NCI-H2227 treated with DMSO at 0.1 percent for 48 hours (cell line): Measurements from ENCODE around the gene AMT.
"Not testable (repeated sequence)": the region's sequence is repeated elsewhere in the genome, so short reads cannot be mapped to it uniquely, and the experiment has no call there.

Source experiments
- DNase-seq: peaks from one replicate; lab custom pipeline; 2025; lab: John Stamatoyannopoulos, UW

The AMT gene

DNA sequence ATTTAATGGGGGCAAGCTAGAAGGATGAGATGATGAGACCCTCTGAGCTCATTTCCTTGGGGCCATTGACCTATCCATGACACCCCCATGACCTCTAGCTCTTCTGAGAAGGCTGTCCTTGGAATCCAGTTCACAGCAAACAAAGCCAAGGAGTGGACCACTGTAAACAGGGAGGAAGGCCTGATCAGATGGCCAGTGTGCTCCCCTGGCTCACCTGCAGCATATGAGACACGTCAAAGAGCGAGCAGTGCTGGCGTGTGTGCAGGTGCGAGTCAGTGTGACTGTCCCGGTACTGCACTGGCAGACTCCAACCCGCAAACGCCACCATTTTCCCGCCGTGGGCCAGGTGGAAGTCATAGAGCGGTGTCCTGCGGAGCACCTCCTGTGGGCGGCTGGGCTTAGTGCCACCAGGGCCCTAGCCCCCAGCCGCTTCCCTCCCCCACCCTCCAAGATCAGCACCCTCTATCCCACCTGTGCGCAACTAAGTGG is 339 bp downstream of the AMT start:
- DNase-seq, result no peak

DNA sequence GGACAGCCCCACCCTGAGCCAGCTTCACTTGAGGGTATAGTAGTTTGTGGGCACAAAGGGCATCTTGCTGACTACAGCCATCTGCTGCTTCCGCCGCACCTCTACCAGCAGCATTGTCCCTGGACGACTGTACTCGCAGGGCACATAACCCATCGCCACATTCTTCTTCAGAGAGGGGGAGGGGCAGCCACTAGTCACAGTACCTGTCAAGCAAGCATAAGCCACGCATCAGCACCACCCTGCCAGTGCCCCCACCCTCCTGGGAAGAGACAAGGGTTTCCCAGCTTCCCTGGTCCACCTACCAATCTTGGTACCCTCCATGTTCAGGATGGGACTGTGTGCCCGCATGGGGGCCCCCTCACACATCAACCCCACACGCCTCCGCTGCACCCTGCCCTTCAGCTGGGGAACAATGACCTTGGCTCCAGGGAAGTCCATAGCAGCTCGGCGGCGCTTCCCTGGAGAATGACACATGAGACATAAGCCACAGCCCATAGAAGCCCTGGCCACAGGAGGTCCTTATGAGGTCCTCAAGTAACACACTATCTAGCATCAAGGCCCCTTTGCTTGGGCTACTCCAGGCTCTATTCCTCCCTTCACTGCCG is 4.7 kb downstream of the AMT start:
- DNase-seq, result no peak

DNA sequence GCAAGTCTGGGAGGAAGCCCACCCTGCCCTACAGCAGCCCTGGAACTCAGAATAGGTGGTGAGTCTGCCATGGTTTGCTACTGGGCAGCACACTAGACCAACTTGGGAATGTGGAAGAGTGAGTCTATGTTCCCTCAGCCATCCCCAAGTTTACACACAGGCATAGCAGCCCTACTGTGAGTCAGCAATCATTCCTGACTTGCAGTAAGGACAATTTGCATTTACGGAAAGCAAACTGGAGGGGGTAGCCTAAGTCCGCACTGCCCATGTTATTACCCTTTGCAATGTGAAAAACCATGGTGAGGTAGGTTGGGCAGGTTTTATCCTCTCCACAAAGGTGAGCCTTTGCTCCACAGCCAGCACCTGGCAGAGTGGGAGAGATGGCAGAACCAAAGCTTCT is 5.4 kb downstream of the AMT start:
- DNase-seq, result no peak

DNA sequence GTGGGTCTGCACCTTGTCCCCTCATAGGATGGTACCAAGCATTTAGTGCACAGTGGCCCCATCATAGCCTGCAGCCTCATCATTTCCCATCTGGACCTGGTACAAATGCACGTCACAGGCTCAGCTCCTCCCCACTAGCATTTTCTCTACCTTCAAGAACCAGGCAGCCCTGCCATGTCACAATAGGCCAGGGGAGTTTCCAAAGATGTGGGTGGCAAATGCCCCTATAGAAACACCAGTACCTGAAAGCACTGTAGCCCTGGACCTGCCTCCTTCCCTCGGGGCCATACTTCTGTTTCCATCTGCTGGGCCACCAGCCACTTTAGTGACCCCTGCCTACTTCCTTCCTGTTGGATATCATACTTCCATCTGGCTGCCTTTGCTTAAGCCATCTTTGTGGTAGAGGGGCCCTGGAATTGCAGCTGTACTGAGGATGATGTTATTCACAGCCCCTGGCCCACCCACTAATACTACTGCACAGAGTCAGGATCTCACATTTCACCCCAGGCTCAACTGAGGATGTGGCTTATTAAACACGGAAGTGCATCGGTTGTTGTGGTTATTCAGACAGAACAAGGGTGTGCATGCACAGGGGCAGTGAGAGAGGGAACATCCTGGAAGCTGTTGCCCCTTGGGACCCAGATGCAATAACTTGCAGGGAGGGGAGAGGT is 6.2 kb downstream of the AMT start:
- no peak for DNase-seq

DNA sequence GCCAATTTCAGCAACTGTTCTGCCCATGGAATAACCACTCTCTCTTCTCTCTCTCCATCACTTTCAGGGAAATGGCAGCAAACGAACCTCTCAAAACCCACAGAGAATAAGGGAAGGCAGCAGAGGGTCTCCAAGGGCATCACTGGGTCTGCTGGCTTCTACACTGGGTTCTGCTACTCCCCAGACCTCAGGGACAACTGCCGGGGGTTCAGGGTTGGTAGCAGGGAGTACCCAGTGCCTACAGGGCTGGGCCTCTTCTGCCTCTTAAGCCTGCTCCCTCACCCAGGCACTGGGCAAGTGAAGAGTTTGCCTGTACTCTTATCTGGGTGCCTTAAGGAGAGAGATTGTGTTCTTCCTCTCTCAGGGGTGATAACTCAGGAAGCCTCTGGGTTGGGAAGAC is 7.5 kb downstream of the AMT start:
- no peak for DNase-seq

DNA sequence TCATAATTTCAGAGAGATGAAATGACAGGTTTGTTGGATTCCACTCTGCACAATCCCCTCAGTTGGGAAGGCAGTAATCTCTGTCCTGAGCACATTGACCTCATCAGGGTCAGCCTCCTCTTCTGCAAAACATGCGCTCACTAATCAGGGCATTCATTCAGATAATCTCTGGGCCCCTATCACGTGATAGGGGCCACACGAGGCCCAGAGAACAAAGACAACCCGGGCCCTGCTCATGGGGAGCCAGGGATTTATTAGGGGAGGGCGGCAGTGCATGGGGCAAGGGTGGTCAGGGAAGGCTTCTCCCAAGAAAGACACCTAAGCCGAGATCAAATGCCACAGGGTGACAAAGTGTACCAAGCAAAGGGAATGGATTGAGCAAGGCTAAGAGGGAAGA is 8.9 kb downstream of the AMT start:
- no peak for DNase-seq

DNA sequence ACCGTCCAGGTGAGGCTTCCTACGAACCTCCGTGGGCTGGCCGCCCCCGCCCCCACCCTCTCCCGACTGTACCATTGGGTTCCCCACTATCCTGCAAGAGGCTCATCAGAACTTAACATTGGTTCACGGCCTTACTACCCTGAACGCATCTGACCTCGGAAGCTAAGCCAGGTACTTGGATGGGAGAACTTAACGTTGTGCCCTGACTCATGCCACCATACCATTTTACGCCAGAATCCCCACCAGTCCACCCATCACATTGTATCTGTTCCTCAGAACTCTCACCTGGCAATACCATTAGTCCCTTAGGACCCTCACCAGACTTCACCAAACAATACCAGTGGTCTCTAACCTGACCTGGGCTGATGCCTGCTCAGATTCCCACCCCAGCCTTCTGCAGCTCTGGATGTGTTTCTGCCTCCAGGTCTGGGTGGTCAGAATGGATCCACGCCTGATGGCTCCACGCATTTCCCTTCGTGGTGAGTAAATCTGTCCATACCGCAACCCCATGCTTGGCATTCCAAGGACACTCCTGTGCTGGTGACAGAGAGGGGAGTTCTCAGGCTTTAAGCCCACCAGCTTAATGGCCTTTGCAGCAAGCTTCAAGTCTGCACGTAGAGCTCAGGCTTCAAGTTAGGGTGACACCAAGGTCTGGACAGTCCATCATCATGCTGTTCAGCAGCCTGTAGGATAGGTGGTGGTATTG is 9.5 kb downstream of the AMT start:
- no peak for DNase-seq

DNA sequence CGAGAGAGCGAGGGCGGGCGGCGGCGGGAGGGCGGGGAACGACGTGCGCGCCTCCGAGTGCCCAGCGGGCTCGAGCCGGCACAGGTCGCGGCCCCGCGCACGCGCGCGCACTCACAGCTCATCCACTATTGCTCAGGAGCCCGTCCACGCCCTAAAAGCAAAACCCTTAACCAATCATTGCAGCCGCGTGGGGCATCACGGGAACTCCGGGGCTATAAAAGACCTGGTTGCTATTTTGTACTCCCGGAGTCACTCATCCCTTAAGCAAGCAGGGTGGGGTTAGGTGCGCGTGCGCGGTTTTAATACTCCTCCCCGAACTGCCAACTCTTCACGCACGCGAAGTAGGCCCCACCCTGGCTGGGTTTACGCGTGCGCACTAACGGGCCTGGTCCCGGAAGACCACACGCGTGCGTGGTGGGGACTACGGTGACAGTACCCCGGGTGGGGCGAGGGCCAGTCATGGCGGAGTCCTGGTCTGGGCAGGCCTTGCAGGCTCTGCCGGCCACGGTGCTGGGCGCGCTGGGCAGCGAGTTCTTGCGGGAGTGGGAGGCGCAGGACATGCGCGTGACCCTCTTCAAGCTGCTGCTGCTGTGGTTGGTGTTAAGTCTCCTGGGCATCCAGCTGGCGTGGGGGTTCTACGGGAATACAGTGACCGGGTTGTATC is 10.2 kb downstream of the AMT start, which contains the start of the genes RHOA and TCTA:
TSS of gene RHOA (minus strand) at position 9 of the 664 bp plus-strand sequence. CDS start 36,387 bp downstream, outside the sequence.
TSS of gene TCTA (plus strand) at position 456 of the 664 bp plus-strand sequence. CDS start at position 460, 4 bp downstream.
- peak; percentile 94 for DNase-seq

DNA sequence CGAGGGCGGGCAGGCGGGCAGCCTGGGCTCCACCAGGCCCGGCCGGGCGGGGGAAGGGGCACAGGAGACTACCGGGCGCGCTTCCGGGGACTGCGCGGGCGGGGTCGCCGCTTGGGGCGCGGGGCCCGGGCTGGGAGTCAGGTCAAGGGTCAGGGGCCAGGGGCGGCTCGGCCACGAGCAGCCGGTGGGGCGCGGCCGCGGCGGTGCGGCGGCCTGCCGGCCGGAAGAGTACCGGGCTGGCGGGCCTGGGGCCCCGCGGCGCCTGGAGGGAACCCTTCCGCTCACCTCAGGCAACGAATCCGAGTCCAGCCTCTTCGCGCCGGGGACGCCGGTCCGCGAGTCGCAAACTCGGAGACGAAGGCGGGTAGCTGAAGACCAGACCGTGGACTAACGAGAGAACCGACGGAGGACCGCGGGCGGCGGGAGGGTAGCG is 10.7 kb downstream of the AMT start:
- no peak for DNase-seq

DNA sequence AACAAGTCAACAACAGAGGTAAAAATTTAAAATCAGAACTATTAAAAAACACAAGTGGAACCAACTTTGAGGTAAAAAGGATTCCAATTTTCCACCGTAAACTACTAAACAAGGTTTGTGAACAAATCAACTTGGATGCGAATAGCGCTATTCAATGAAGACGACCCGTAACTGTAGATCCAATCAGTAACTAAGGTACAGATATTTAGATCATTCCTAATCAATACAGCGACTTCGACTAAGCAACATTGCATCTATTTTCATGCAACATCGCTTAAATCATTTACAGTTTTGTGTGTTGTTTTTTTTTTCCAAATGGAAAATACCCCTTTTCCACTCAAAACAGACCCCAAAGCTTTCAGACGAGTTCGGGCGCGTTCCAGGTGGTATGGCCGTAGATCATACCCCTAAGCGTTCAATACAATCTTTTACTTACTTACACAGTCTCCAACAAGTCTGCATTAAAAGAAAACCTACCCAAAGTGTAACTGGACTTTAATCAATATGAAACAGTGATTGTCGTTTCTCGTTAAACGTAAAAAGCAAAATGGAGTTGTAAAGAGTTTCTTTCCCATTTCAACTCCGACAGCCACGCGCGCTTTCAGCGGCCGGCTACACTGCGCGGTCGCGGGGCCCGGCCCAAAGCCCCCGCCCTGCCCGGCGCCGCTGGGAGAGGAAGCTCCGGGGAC is 11.3 kb downstream of the AMT start:
- no peak for DNase-seq

DNA sequence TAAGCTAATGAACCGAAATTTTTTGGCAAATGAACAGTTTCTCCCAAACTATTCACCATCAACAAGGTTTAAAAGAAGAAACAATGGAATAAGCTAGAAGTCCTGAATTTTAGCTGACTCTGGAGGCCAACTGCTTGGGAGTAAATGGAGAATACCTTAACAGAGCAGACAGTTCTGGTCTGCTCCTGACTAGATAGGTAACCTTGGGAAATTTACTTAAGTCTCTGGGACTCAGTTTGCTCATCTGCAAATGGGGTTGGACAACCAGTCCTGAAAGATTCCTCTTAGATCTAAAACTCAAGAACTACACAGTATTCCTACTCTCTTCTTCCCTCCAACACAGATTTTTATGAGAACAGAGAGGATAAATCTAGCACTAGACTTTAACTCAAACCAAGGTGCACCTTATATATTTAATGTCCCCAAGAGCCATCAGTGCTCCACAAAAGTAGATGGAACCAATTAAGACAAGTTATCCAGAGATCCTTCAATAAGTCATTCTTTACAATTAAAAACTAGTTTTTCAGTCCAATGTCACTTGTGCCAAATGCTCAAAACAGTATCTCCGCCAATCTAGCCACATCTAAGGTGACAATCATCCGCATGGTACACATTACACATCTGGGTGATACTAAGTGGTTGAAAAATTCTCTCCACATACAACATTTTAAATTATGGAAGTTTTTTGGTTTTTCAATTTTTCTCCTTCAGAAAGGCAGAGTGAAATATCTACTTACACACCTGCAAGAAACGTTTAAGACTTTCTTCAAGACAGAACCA is 12.0 kb downstream of the AMT start:
- DNase-seq, result no peak

DNA sequence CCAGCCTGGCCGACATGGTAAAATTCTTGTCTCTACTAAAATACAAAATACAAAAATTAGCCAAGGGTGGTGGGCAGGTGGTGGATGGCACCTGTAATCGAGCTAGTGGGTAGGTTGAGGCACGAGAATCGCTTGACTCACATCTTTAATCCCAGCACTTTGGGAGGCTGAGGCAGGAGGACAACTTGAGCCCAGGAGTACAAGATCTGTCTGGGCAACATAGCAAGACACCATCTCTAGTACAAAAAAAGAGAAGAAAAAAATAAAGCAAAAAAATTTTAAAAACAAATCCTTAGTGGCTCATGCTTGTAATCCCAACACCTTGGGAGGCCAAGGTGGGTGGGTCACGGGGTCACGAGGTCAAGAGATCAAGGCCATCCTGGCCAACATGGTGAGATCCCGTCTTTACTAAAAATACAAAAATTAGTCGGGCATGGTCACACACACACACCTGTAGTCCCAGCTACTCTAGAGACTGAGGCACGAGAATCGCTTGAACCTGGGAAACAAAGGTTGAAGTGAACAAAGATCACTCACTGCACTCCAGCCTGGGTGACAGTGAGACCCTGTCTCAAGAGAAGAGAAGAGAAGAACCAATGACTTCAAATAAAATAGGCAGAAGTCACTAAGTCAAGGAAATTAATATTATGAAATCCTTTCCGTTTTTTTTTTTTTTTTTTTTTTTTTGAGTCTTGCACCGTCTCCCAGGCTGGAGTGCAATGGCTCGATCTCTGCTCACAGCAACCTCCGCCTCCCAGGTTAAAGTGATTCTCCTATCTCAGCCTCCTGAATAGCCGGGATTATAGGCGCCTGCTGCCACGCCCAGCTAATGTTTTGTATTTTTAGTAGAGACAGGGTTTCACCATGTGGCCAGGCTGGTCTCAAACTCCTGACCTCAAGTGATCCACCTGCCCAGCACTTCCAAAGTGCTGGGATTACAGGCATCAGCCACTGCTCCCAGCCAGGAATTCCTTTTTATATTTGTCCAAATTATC is 15.4 kb downstream of the AMT start:
- no peak for DNase-seq

DNA sequence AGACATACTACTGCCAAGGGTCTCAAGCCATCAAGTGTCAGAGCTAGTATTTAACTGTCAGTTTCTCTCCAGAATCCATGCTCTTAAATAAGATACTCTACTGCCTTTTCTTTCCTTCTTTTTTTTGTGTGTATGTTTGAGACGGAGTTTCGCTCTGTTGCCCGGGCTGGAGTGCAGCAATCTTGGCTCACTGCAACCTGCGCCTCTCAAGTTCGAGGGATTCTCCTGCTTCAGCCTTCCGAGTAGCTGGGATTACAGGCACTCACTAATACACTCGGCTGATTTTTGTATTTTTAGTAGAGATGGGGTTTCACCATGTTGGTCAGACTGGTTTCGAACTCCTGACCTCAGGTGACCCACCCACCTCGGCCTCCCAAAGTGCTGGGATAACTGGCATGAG is 16.7 kb downstream of the AMT start:
- not testable (repeated sequence) for DNase-seq

DNA sequence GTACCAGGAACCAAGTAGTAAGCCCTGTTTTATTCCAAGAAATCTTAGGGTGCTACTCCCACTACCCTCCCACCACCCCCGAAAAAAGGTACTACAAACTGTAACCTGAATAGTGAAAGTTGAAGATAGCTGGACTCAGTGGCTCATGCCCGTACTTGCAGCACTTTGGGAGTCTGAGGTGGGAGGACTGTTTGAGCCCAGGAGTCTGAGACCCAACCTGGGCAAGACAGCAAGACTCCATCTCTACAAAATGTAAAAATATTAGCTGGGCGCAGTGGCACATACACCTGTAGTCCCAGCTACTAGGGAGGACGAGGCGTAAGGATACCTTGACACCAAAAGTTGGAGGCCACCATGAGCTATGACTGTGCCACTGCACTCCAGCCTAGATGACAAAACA is 18.4 kb downstream of the AMT start:
- no peak for DNase-seq

DNA sequence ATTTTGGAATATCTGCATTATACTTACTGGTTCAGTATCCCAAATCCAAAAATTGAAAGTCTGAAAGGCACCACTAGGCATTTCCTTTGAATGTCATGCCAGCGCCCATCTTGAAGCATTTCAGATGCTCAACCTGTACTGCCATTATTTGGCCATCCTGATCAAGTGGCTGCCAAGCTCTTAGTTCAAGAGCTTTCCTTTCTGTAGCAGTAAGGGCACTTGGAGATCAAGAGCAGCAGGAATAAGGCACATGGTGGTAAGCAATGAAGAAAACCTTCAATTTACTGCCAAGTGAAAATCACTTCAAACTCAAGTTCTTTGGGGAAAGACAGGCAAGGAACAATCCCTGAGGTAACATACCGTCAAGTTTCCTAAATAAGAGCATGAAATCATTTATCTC is 20.5 kb downstream of the AMT start:
- DNase-seq, result no peak

DNA sequence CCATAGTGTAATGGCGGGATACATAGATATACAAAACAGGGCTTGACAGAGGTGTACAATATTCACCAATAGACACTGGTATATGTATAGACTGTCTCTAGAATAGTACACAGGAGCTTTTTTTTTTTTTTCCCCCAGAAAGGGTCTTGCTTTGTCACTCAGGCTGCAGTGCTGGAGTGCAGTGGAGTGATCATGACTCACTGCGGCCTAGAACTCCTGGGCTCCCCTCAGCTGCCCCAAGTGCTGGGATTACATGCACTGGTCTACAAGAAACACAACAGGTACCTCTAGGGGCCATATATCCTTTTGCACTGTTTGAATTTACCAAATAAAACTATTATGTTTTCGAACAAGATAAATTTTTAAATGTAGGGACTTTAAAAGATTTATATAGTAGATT is 22.8 kb downstream of the AMT start:
- DNase-seq, result no peak

DNA sequence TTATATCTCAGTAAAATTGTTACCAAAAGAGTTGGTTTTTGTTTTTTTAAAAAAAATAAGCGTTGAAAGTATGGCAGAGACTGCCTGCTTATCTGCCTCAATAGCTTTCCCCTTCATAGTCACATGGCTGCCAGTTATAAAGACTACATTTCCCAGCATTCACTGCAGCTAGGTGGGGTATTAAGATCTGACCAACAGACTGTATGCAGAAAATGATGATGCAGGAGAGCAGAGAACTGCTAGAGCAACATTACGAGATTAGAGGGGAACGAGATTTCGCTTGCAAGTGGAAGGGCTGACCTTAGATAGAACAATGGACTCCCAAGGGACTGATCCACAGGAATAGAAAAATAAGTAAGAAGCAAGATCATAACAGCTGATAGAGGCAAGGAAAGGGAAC is 24.8 kb downstream of the AMT start:
- DNase-seq, result no peak

DNA sequence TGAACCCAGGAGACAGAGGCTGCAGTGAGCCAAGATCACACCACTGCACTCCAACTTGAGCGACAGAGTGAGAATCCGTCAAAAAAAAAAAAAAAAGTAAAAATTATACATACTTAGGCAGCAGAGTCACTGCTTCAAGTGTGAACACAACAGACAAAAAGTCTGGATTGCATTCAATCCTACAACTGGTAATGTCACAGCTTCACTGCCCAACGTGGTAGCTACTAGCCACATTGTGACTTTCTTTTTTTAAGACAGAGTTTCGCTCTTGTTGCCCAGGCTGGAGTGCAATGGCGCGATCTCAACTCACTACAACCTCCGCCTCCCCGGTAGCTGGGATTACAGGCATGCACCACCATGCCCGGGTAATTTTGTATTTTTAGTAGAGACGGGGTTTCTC is 31.0 kb downstream of the AMT start:
- not testable (repeated sequence) for DNase-seq

DNA sequence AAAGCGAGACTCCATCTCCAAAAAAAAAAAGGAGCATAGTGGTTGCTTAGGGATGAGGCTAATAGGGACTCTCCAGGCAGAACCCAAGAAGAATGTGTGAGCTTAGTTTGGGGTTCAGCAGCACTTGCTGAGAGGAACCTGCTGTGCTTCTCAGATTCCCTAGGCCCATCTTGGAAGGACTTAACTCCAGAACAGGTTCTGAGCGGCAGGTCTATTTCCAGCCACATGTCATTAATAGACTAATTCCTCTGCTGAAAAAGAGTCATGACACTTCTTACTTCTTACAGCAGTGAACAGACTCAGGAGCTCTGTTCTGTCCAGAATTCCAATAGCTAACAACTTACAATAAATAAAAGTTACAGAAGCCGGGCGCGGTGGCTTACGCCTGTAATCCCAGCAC is 33.0 kb downstream of the AMT start:
- DNase-seq, result no peak

DNA sequence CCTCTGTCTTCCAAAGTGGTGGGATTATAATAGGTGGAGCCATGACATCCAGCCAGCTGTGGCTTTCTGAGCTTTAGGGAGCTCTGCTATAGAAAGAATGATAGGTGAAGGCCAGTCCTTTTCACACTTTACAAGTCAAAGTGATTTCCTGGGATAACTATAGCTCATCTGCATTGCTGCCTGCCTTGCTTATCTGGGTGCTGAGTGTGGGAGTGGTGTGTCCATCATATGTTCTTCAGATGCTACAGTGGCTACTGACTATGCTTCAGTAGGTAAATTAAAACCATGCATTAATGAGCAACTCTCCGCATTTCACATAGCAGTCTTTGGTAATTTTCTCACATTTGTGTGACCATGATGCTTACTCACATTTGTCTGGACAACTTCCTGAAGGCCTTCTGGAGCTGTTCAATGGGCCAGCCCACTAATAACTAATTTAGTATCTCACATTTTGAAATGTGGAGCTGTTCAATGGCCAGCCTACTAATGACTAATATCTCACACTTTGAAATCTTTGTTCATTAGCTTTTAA is 33.9 kb downstream of the AMT start:
- DNase-seq, result no peak
